GM13977 (cell line): ENCODE data around the gene SKAP1.

Source experiments
- DNase-seq: peaks from one replicate; pipeline ENCODE4 v3.0.0; 2012; ENCODE audit warnings: low spot score
- CTCF ChIP-seq: IDR thresholded peaks from 2 replicates; pipeline ENCODE4 v1.5.1; 2012; ENCODE audit warnings: mild to moderate bottlenecking, control low read depth; ENCODE audit not compliant: insufficient read depth; ENCODE audit errors: extremely low read depth, missing control alignments
- in situ Hi-C: fragments of 300-500 bp; cut with MboI; formaldehyde crosslinking; loops from one replicate; pipeline ENCODE4 v1.12.0; 2022; ENCODE audit warnings: low sequenced_read_pairs, low pct_unique_long_range_greater_than_20kb, mixed read lengths, inconsistent platforms; ENCODE audit not compliant: unreplicated experiment

The SKAP1 gene

GRCh38 chr17:48149787-48150463 is 280.1 kb downstream of the SKAP1 start:
- DNase-seq, result no peak
- in situ Hi-C loops, result no loop called here
- TF ChIP-seq CTCF, result no peak

GRCh38 chr17:48148854-48149786 is 280.9 kb downstream of the SKAP1 start:
- no peak for TF ChIP-seq CTCF
- in situ Hi-C loops, result no loop called here
- no peak for DNase-seq

GRCh38 chr17:48148029-48148770 is 281.8 kb downstream of the SKAP1 start:
- in situ Hi-C loops, result no loop called here
- TF ChIP-seq CTCF, result no peak
- DNase-seq, result no peak

GRCh38 chr17:48144976-48145798 is 284.8 kb downstream of the SKAP1 start:
- TF ChIP-seq CTCF, result no peak
- in situ Hi-C loops, result loop anchor here (5.0 kb wide), 1 partner anchor 58 kb away; no protein-coding TSS in a partner anchor
- DNase-seq, result peak; percentile 36

DNA sequence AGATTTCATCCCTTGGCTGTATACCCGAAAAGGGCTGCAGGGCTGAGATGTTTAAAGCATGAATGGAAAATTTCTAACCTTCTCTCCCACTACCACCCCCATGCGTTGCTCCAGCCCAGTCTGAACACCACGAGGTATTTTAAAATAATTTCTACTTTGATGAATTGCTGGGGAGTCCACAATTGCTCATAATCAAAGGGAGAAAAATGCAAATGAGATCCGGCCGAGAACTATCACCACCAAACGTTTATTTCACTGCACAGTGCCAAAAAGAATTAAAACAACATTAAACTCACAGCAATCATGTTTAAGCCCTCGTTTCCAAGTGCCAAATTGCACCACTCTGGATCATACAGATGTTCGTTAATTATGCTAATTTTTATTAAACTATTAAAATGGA is 285.8 kb downstream of the SKAP1 start:
- in situ Hi-C loops, result loop anchor here (5.0 kb wide), 1 partner anchor 57 kb away; no protein-coding TSS in a partner anchor
- no peak for TF ChIP-seq CTCF
- no peak for DNase-seq
